Endothelial cell (in vitro differentiated cells): ENCODE data around the gene SUN3. TPM values are rescaled to one million over a fixed set of nuclear protein-coding genes. Genes with fewer than 3 reads are reported as not detected.

Source experiments
- DNase-seq: peaks from one replicate; pipeline ENCODE4 v3.0.0; 2021; ENCODE audit warnings: low spot score
- H3K27ac Mint-ChIP-seq: one replicate; pipeline ENCODE4 v1.8.0; 2021; ENCODE audit warnings: mixed read lengths, inconsistent platforms; ENCODE audit not compliant: unreplicated experiment
- H3K27me3 Mint-ChIP-seq: one replicate; pipeline ENCODE4 v1.8.0; 2021; ENCODE audit warnings: mild to moderate bottlenecking, moderate library complexity, mixed read lengths, inconsistent platforms; ENCODE audit not compliant: unreplicated experiment
- H3K36me3 Mint-ChIP-seq: one replicate; pipeline ENCODE4 v1.8.0; 2021; ENCODE audit warnings: mild to moderate bottlenecking, low read depth, mixed read lengths, inconsistent platforms; ENCODE audit not compliant: unreplicated experiment
- H3K4me1 Mint-ChIP-seq: one replicate; pipeline ENCODE4 v1.8.0; 2021; ENCODE audit warnings: mild to moderate bottlenecking, mixed read lengths, inconsistent platforms; ENCODE audit not compliant: unreplicated experiment
- H3K4me3 Mint-ChIP-seq: one replicate; pipeline ENCODE4 v1.8.0; 2021; ENCODE audit warnings: mild to moderate bottlenecking, mixed read lengths, inconsistent platforms; ENCODE audit not compliant: unreplicated experiment
- H3K9me3 Mint-ChIP-seq: one replicate; pipeline ENCODE4 v1.8.0; 2021; ENCODE audit warnings: mixed read lengths, inconsistent platforms; ENCODE audit not compliant: unreplicated experiment
- CTCF ChIP-seq: fragments of 200-600 bp; sonication (generic); IDR thresholded peaks from one replicate; pipeline ENCODE4 v1.5.0; 2021; ENCODE audit warnings: antibody characterized with exemption; ENCODE audit not compliant: unreplicated experiment
- total RNA-seq: library from RNA; stranded (reverse); fragmentation: NEBNext Ultra II Directional; extraction: Animal tissue kit (Norgen Biotek cat#: 25700); gene quantifications from one replicate; pipeline ENCODE4 v1.2.1, GENCODE V29; 2021; ENCODE audit not compliant: unreplicated experiment

The SUN3 gene
- total RNA-seq, 1 donor from 2014 or later = not detected

- Mint-ChIP-seq H3K9me3 (no peaks in the 10 kb centered on the region), H3K36me3 (no peaks in the 10 kb centered on the region), H3K27me3 (no peaks in the 10 kb centered on the region), H3K4me1 (peaks cover 47% of the 10 kb centered on the region), H3K27ac (no peak overlapping the region), H3K4me3 (no peak overlapping the region)
- TF ChIP-seq CTCF = no peak
- no peak for DNase-seq
Measured at GRCh38 chr7:47949703-47950102, 79.2 kb downstream of the SUN3 start.

- peaks cover 58% of the 10 kb centered on the region for H3K4me1 Mint-ChIP-seq
- H3K27ac Mint-ChIP-seq = peak within 1 kb of the TSS; percentile 74
- TF ChIP-seq CTCF = no peak
- H3K27me3 Mint-ChIP-seq = peaks cover 4% of the 10 kb centered on the region
- H3K4me3 Mint-ChIP-seq = no peak within 1 kb of the TSS
- no peak for DNase-seq
- no peaks in the 10 kb centered on the region for H3K9me3 Mint-ChIP-seq
- no peaks in the 10 kb centered on the region for H3K36me3 Mint-ChIP-seq
Measured at GRCh38 chr7:47948141-47948790, 80.6 kb downstream of the SUN3 start, which contains the start of gene PKD1L1. Gene PKD1L1, minus strand, starts transcription at chr7:47948466. Its CDS starts 26 bp downstream, at chr7:47948440.

- H3K36me3 Mint-ChIP-seq = no peaks in the 10 kb centered on the region
- no peaks in the 10 kb centered on the region for H3K9me3 Mint-ChIP-seq
- no peak overlapping the region for H3K27ac Mint-ChIP-seq
- no peak for DNase-seq
- no peak overlapping the region for H3K4me3 Mint-ChIP-seq
- no peak for TF ChIP-seq CTCF
- H3K27me3 Mint-ChIP-seq = peaks cover 4% of the 10 kb centered on the region
- H3K4me1 Mint-ChIP-seq = peaks cover 60% of the 10 kb centered on the region
Measured at GRCh38 chr7:47947355-47947749, 81.6 kb downstream of the SUN3 start.

- Mint-ChIP-seq H3K4me1 (peaks cover 65% of the 10 kb centered on the region), H3K36me3 (no peaks in the 10 kb centered on the region), H3K9me3 (no peaks in the 10 kb centered on the region), H3K27me3 (peaks cover 4% of the 10 kb centered on the region), H3K4me3 (peak overlapping the region; percentile 78), H3K27ac (no peak overlapping the region)
- no peak for DNase-seq
- no peak for TF ChIP-seq CTCF
Measured at GRCh38 chr7:47946581-47947354, 82.1 kb downstream of the SUN3 start.
